Fibroblast of skin of abdomen (primary cell): Measurements from ENCODE around the gene SLC30A7. TPM values are rescaled to one million over a fixed set of nuclear protein-coding genes. Genes with fewer than 3 reads are reported as not detected.
"Not testable (repeated sequence)": the region's sequence is repeated elsewhere in the genome, so short reads cannot be mapped to it uniquely, and the experiment has no call there.

ENCODE experiments used
- DNase-seq: peaks from one replicate; pipeline ENCODE4 v3.0.0-alpha.2; 2013
- polyA plus RNA-seq, 2 experiments: library from polyadenylated mRNA; unstranded; fragments of 120-200 nt; gene quantifications; one replicate each; pipeline ENCODE4 v1.2.1, GENCODE V29; 2013; ENCODE audit not compliant: insufficient read length in 2 of 2

SLC30A7 gene, protein sequence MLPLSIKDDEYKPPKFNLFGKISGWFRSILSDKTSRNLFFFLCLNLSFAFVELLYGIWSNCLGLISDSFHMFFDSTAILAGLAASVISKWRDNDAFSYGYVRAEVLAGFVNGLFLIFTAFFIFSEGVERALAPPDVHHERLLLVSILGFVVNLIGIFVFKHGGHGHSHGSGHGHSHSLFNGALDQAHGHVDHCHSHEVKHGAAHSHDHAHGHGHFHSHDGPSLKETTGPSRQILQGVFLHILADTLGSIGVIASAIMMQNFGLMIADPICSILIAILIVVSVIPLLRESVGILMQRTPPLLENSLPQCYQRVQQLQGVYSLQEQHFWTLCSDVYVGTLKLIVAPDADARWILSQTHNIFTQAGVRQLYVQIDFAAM
- polyA plus RNA-seq (2013, experiment 1 of 2; ENCODE audit: insufficient read length) = 14.3 TPM
- polyA plus RNA-seq (2013, experiment 2 of 2; ENCODE audit: insufficient read length) = 14.3 TPM

DNA sequence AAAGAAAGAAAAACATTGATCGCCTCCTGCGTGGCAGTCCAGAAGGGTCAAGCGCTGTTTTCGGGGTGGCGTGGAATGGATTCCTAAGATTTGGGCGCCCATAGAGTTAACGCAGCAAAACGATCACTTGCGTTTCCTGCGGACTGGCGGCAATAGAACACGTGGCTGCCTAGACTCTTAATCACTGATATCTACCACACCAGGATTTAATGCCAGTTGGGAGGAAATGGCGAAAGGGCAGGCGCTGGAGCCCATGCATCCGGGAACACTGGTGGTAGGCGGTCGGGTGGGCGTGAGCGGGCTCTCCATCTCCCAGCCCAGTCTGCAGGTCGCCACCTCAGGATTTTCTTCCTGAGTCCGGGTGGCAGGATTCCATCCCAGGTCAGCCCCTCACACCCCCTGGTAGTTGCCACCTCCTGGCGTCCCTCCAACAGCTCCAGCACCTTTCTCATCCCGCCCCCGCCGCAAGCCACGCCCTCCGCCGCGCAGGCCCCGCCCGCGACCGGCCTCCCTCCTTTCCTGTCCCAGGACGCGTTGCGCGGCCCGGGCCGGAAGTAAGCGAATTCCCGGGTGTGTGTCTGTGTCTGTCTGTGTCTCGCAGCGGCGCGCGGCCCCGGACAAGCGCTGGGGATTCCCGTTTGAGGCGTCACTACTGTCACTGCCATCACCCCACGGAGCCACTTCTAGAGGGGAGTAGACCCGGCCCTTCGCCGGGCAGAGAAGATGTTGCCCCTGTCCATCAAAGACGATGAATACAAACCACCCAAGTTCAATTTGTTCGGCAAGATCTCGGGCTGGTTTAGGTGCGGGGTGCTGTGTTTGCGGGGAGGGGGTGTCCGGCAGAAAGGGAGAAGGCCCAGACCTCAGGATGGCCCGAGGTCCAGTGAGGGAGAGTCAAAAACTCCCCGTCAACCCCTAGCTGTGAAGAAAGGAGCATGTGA lies at the start of gene SLC30A7:
Gene SLC30A7 (plus strand): TSS at position 551 of the 941 bp plus-strand sequence. CDS start 173 bp downstream, at position 724.
- DNase-seq = peak; percentile 91

DNA sequence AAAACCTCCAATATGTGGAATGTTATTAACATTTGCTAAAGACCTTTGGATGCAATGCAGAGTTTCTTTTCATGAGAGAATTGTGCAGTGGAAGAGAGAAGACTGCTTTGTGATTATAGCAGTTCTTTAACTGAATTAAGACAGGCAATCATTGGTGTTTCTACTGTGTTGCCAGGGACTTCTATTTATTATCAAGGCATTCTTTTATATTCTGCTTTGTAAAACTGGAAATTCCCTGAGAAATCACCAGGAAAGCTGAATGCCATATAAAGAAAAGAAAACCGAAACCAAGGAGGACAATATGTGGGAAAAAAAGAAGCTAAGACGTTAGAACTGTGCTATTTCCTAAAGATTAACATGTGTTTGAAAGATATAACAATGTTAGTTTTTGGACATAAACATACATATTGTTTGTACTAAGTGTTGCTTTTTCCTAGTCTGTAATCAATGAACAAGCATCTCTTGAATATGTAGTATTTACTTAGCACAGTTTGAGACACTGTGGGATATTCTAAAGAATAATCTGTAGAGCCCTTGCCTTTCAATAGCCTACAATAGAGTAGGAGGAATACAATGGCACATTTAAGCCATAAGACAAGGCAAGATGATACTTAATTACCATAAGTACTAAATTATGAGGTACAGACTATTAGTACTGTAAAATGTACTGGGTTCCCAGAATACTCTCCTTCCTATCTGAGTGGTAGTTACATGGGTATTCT lies 48.4 kb upstream of the SLC30A7 start:
- peak; percentile 35 for DNase-seq

DNA sequence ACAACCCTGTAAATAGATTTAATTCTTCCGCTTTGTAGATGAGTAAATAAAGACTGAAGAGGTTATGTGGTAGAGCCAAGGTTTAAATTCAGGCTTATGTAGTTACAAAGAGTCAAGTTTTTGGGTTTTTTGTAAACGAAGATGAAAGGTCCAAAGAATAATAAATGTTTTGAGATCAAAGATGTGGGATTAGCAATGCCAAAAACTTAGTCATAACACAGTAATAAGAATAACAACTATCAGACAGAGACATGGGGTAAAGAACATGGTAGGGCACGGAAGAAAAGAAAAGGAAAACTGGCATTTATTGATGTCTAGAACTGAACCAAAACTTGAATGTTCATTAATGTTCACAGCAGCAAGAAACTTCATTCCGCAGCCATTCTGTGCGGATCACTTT lies 44.2 kb upstream of the SLC30A7 start:
- no peak for DNase-seq

DNA sequence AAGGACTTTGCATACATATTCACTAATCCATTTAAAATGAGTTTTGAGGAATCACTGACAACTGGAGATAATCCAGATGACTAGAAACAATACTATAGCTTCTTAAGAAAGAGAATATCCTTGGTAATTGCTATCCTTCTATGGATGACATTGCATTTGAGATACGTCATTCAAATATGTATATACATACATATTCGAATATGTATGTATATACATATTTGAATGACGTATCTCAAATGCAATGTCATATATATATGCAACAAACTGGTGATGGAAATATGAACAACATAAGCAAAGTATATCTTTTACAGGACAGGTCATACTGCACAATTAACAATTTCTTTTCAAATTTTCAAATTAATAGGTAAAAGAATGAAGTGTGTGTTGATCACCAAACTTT lies 42.9 kb upstream of the SLC30A7 start:
- DNase-seq = no peak

DNA sequence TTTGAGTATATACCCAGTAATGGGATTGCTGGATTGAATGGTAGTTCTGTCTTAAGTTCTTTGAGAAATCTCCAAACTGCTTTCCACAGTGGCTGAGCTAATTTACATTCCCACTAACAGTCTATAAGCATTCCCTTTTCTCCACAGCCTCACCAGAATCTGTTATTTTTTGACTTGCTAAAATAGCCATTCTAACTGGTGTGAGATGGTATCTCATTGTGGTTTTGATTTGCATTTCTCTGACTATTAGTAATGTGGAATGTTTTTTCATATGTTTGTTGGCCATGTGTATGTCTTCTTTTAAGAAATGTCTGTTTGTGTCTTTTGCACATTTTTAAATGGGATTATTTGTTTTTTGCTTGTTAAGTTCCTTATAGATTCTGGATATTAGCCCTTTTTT lies 40.8 kb upstream of the SLC30A7 start:
- peak; percentile 78 for DNase-seq

DNA sequence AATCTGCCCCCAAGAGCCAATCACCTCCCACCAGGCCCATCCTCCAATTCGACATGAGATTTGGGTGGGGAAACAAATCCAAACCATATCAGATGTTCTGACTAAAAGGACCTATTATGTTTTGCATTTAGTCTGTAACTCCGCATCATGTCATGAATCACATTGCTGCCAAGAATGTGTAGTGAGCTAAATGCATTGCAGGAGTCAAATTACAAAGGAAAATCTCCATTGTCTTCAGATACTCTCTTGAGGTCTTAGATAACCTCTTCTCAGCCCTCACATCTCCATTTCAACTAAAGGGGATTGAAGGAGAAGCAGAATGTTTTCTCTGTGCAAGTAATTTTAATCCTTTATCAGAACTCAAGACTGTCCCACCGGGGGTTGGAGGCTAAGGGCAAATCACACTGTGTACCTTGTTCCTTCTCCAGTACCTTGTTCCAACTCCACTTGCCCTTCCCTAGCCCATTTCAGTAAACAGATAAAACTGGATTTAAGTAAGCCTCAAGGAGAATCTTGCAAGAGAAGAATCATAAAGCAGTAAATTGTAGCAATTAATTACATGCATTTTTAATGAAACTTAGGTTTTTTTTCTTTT lies 35.4 kb upstream of the SLC30A7 start:
- peak; percentile 76 for DNase-seq

DNA sequence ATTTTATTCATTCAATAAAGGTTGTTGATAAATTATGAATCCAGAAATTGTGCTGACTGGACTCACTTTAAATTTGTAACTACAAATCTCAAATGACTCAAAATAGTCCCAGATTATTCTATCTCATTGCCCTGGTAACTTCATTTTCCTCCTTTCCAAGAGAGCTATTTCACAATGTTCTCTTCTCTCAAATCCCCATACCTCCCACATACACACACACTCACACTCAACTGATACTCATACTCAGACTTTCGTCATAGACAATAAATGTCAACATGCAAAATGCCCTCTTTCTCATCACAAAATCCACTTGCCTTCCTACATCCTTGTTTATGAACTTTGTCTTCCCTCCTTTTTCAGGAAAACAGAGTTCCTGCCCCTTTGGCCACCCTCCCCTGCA lies 34.5 kb upstream of the SLC30A7 start:
- DNase-seq = peak; percentile 12

DNA sequence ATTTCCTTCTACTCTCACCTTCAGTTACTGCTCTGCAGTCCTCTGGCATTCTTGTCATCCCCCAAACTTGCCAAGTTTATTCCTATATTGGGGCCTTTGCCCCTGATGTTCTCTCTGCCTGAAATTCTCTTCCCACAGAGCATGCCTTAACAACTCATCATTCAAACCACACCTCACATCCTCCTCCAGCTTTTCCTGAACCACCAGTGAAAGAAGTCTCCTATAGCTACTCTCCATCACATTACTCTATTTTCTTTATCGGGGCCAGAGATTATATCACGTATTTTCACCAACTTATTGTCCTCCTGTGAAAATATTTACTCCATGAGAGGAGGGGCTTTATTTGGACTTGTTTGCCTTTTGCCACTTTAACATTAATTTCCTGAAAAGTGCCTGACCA lies 33.3 kb upstream of the SLC30A7 start:
- DNase-seq = peak; percentile 94

DNA sequence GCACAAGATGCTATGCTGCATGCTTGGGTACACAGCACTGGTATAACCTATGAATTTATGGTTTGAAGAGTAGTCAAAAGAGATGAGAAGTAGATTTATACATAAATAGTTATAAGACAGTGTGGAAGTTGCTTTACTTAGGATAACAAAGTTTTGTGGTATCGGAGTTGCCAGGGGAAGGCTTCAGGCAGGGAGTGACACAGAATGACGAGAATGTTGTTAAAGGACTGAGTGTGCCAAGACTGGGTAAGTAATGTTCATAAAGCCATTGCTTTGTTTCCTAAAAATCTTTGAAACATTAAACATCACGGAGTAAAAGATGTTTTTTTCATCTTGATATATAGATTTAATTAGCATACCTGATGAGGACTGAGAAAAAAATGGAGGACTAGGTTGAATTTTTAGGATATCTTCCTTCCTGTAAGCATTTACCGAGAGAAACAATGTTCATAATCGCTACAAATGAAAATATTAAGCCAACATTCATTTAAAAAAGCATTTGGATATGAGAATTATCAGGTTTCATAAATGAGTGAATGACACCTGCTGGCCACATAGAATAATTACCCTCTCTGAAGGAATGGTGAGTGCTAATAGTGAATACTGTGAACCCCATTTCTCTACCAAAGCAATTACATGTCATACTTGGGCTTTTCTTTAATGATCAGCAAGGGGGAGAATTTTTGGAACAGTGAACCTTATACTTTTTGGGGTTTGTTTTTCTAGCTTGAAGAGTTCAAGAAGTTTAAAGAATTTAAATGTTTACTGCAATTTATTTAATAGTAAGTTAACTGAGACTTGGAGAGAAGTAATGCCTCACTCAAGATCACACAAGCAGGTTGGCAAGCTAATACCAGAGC lies 29.6 kb upstream of the SLC30A7 start:
- DNase-seq = peak; percentile 55

DNA sequence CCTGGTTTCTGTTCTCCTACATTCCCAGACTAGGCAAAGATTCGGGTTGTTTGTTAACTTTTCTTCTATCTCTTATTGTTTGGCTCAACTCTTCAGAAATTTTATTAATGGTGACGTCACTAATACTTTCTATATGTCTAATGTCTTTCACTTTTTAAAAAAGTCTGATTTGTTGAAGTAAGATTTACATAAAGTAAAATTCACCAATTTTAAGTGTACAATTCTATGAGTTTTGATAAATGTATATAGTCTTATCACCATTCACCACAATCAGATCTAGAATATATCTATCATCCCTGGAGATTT lies 29.0 kb upstream of the SLC30A7 start:
- DNase-seq = no peak

DNA sequence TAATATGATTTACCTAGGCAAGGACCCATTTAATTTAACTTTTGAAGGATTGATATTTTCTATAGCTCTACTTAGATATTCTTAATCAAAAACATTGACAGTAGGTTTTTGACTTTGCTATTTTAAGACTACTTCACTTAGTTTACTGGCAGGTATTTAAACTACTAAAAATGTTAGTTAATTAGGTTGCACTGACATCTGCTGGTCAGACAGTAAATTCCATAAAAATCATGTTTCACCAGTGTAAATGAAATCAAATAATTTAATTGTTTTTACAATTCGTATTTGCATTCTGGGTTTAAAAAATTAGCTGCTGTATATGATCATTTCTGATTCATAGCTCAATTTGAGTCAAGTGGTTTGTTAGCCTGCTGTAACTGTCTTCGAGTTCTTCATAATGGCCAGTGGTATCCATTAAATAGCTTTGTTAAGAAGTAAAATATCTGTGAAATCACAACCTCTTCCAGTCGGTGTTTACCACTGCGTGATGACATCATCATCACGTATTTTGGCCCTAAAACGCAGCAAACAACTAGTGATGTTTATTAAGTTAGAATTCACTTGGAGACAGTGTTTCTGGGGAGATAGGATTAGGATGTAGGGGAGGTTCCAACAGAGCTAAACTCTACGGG lies 27.4 kb upstream of the SLC30A7 start:
- DNase-seq = peak; percentile 49

DNA sequence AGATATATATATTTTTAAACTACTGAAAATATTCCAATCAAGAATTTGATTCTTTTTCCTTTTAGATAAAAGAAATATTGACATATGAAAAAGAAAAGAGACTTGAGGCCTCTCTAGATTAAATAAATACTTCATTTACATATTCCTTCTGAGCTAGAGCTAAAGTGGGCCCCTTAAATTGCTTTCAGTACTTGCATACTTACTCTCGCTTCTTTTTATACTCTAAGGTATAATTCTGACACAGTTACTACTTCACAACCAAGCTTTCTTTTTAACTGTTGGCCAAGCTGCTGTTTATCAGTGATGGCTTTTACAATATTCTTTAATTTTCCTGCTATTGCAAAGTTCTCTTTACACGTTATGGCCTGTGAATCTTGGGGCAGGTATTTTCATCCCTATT lies 25.9 kb upstream of the SLC30A7 start:
- no peak for DNase-seq

DNA sequence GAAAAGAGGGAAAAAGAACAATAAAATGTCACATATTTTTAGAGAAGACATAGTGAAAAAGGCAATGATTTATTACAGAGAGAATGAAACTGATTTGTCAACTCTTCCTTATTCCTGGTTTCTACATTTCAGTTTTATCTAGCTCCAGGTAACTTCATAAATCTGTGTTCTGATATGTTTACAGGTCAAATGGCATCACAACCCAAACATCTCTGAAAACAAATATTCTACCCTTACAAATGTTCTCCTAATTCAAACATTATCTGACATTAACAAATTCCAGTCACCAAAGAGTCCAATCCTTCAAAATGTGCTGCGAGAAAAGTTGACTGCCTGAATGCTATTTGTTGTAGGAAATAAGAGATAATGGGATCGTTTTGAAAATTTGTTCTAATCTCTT lies 21.5 kb upstream of the SLC30A7 start:
- no peak for DNase-seq

DNA sequence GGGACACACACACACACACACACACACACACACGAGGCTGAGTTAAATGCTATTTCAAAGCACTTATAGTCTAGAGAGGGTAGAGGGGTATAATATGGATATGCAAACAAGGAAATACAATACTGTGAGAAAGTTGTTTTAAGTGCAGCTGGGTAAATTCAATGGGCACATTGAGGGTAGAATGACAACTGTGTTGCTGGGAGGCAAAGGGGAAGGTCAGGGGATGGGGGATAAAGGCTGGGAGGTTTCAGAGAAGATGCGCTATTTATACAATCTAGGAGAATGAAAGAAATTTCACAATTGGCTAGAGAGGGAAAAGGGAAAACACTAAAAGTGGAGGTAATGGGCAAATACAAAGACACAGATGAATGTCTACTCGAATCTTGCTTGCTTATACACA lies 20.7 kb upstream of the SLC30A7 start:
- no peak for DNase-seq

DNA sequence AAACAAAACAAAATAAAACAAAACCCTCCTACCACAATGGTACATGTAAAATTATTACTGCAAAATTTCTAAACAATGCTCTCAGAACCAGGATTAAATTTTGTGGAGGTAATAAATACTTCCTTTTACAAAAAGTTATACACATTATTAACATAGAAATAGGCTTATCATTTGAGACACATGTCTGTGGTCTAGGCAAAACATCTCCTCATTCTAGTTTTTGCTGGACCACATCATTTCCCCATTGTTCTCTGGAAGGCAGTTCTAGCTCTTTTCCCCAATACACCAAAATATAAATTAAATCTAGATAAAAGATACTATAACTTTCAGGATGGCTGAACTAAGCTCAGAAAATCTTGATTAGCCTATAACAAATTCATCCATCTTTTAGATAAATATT lies 19.6 kb upstream of the SLC30A7 start:
- no peak for DNase-seq

DNA sequence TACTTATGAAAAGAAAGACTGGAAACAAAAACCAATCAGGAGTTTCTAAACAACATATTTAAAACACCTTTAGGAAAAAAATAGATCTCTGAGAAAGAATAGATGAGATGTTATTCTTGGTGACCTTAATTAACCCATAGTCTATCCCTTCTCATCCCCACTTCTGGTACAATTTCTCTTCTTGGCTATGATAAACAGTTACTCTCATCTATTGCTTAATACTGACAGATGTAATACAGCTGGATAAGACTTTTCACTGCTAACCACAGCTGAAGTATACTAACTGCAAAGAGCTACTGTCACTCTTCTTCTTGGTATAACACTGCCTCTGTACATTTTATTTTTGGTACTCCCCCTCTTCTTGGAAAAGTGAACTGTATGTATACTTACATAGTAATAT lies 16.5 kb upstream of the SLC30A7 start:
- no peak for DNase-seq

DNA sequence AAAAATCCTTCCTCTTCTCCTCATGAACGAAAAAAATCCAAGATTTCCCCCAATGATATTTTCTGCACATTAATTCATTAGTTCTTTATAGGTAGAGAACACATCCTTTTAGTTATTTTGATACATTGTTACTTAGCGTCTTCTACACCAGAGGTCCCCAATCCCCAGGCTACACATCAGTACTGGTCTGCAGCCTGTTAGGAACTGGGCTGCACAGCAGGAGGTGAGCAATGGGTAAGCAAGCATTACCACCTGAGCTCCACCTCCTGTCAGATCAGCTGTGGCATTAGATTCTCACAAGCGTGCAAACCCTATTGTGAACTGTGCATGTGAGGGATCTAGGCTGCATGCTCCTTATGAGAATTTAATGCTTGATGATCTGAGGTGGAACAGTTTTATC lies 14.2 kb upstream of the SLC30A7 start:
- DNase-seq = no peak

DNA sequence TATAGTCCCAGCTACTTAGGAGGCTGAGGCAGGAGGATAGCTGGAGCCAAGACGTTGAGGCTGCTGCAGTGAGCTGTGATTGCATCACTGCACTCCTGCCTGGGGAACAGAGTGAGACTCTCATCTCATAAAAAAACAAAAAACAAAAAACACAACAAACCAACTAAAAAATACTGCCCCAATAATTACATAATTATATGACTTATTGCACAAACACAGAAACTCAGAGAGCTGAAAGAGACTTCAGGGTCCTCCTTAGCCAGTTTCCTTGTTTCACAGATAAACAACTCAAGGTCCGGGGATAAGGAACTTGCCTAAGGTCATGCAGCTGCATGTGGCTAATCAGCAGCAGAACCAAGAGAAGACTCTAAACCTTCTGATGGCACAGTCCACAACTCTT lies 13.2 kb upstream of the SLC30A7 start:
- no peak for DNase-seq

DNA sequence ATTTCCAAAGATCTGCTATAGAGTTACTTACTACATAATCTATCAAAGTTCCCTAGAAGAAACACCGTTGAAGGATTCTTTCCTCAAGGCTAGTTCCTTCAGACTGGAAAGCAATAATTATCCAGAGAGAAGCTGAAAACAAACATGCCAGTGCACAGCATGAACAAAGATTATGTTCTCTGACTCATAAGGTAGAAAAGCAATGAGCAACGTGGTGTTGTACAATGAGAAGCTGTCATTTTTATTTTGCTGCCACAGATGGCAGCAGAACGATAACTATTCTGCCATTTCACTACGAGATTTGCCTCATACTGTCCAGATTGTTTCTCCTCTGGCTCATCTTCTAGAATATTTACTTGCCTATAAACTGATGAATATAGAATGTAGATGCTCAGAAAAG lies 11.9 kb upstream of the SLC30A7 start:
- DNase-seq = peak; percentile 44

DNA sequence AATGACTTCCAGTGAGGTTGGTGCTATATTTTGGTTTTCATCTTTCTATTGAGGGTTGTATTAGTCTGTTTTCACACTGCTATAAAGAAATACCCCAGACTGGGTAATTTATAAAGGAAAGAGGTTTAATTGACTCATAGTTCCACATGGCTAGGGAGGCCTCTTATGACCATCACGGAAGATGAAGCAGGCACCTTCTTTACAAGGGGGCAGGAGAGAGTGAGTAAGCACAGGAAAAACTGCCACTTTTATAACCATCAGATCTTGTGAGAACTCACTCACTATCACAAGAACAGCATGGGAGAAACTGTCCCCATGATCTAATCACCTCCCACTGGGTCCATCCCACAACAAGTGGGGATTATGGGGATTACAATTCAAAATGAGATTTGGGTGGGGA lies 6.9 kb upstream of the SLC30A7 start:
- DNase-seq = not testable (repeated sequence)

DNA sequence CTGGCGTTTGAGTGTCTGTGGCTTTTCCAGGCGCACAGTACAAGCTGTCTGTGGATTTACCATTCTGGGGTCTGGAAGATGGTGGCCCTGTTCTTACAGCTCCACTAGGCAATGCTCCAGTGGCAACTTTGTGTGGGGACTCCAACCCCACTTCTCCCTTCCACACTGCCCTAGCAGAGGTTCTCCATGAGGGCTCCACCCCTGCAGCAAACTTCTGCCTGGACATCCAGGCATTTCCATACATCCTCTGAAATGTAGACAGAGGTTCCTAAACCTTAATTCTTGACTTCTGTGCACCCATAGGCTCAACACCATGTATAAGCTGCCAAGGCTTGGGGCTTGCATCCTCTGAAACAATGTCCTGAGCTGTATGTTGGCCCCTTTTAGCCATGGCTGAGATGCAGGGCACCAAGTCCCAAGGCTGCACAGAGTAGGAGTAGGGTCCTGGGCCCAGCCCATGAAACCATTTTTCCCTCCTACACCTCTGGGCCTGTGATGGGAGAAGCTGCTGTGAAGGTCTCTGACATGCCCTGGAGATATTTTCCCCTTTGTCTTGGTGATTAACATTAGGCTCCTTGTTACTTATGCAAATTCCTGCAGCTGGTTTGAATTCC lies 5.9 kb upstream of the SLC30A7 start:
- not testable (repeated sequence) for DNase-seq
